Lower leg skin (tissue), 3 donors: ENCODE measurements around the gene SLC9A7.

Experiments
- POLR2A ChIP-seq, 2 donors: fragments of 450-650 bp; IDR thresholded peaks; one replicate each; pipeline ENCODE4 v1.6.1; 2016 to 2017; ENCODE audit warnings: antibody characterized with exemption in 2 of 2, mild to moderate bottlenecking in 1 of 2, moderate library complexity in 1 of 2
- TF ChIP-seq, protein P1 (sequence below), 3 donors: fragments of 450-650 bp; IDR thresholded peaks; one replicate each; pipeline ENCODE4 v1.5.1; 2016; ENCODE audit warnings: antibody characterized with exemption in 3 of 3, mild to moderate bottlenecking in 3 of 3, moderate library complexity in 2 of 3

DNA sequence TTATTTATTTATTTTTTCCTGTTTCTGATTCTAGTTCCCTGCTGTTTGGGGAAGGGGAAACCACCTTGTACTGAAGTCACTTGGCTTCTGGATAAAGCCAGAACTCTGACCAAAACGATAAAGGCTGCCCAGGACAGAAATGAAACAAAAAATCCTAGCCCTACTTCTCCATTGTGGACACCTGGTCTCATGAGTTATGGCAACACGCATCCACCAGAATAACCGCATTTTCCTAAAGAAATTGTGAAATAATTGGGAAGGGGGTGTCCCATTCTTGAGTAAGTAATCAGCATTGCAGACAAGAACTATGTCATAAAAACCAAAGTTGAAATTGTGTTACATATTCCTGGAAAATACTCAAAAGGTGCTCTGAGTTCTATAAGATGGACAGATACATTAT, 42.1 kb downstream of the SLC9A7 start:
- no peak for TF ChIP-seq POLR2A (IDR thresholded peaks at IDR 0.05)
- TF ChIP-seq, protein P1, sequence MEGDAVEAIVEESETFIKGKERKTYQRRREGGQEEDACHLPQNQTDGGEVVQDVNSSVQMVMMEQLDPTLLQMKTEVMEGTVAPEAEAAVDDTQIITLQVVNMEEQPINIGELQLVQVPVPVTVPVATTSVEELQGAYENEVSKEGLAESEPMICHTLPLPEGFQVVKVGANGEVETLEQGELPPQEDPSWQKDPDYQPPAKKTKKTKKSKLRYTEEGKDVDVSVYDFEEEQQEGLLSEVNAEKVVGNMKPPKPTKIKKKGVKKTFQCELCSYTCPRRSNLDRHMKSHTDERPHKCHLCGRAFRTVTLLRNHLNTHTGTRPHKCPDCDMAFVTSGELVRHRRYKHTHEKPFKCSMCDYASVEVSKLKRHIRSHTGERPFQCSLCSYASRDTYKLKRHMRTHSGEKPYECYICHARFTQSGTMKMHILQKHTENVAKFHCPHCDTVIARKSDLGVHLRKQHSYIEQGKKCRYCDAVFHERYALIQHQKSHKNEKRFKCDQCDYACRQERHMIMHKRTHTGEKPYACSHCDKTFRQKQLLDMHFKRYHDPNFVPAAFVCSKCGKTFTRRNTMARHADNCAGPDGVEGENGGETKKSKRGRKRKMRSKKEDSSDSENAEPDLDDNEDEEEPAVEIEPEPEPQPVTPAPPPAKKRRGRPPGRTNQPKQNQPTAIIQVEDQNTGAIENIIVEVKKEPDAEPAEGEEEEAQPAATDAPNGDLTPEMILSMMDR (IDR thresholded peaks at IDR 0.05) = no peak
